Esophagus squamous epithelium (tissue), 5 donors: ENCODE data around the gene PALM. TPM values are rescaled to one million over a fixed set of nuclear protein-coding genes. Genes with fewer than 3 reads are reported as not detected.

ENCODE experiments used
- DNase-seq: peaks from one replicate; lab custom pipeline; 2025; lab: John Stamatoyannopoulos, UW
- H3K27ac ChIP-seq, 4 donors: fragments of 200-600 bp; sonication (generic); one replicate each; pipeline ENCODE4 v1.5.1; 2016 to 2019; ENCODE audit warnings: mild to moderate bottlenecking in 1 of 4
- H3K27me3 ChIP-seq, 4 donors: fragments of 200-600 bp; sonication (generic); 1 replicate in 3 of 4; 2 replicates in 1 of 4; pipeline versions ENCODE4 v1.5.1 to v1.6.0; 2017 to 2021; ENCODE audit warnings: antibody characterized with exemption in 1 of 4
- H3K36me3 ChIP-seq, 3 donors: fragments of 200-600 bp; sonication (generic); one replicate each; pipeline ENCODE4 v1.5.1; 2016 to 2019
- H3K4me1 ChIP-seq, 3 donors: fragments of 200-600 bp; sonication (generic); one replicate each; pipeline ENCODE4 v1.5.1; 2017 to 2019
- H3K4me3 ChIP-seq, 4 donors: fragments of 200-600 bp; sonication (generic); 1 replicate in 3 of 4; 2 replicates in 1 of 4; pipeline ENCODE4 v1.5.1; 2016 to 2019; ENCODE audit warnings: mild to moderate bottlenecking in 2 of 4, moderate library complexity in 1 of 4
- H3K9me3 ChIP-seq, 3 donors: fragments of 200-600 bp; sonication (generic); one replicate each; pipeline ENCODE4 v1.5.1; 2016 to 2019
- CTCF ChIP-seq, 6 experiments: fragments of 450-650 bp in 4 of 6; fragments of 200-600 bp in 2 of 6; sonication (generic) in 2 of 6; IDR thresholded peaks; one replicate each; pipeline ENCODE4 v1.5.1; 2016 to 2019; ENCODE audit warnings: antibody characterized with exemption in 6 of 6, mild to moderate bottlenecking in 4 of 6, moderate library complexity in 4 of 6
- POLR2A ChIP-seq, 4 donors: fragments of 450-650 bp; IDR thresholded peaks; one replicate each; pipeline ENCODE4 v1.6.1; 2017; ENCODE audit warnings: antibody characterized with exemption in 4 of 4, mild to moderate bottlenecking in 4 of 4, moderate library complexity in 3 of 4
- WGBS, 2 donors: methylation state at CpG; one replicate each; pipeline ENCODE4 v1.1.5; 2018; 5-methylcytosine and 5-hydroxymethylcytosine counted together
- intact Hi-C: fragments of 100-400 bp; cut with DNase I; formaldehyde crosslinking; loops from one replicate; pipeline ENCODE4 v1.15.0; 2022
- total RNA-seq, 4 donors: library from RNA; depleted of rRNA; stranded (reverse); fragments of >200 nt; gene quantifications; one replicate each; pipeline ENCODE4 v1.1.0, GENCODE V29; 2016
- donor health status: DM: yes; HTN: yes; CAD: no.

PALM gene, protein sequence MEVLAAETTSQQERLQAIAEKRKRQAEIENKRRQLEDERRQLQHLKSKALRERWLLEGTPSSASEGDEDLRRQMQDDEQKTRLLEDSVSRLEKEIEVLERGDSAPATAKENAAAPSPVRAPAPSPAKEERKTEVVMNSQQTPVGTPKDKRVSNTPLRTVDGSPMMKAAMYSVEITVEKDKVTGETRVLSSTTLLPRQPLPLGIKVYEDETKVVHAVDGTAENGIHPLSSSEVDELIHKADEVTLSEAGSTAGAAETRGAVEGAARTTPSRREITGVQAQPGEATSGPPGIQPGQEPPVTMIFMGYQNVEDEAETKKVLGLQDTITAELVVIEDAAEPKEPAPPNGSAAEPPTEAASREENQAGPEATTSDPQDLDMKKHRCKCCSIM
- 10 to 100 TPM in 1 of 4 donors, 1 to 10 TPM in 3; 2.6 to 19.3 (median 6.5) TPM for total RNA-seq

GRCh38 chr19:708154-709143 is at the start of gene PALM:
PALM (plus strand) TSS chr19:708935; CDS start chr19:709147, 212 bp downstream.
- intact Hi-C loops = no loop called here
- Histone ChIP-seq H3K36me3 (no peaks in the 10 kb centered on the region), H3K4me1 (peaks cover 16 to 52% (median 26%) of the 10 kb centered on the region in 3 donors), H3K4me3 (peak within 1 kb of the TSS; percentile 43 to 89 (median 62)), H3K9me3 (no peaks in the 10 kb centered on the region), H3K27ac (peak within 1 kb of the TSS; percentile 57 to 92 (median 82)), H3K27me3 (peaks cover 0 to 45% (median 0%) of the 10 kb centered on the region in 4 donors)
- TF ChIP-seq POLR2A (IDR thresholded peaks at IDR 0.05) (no peak), CTCF (IDR thresholded peaks at IDR 0.05) (no peak)
- 20% methylated on average over 1 to 8 of the region's 93 CpGs for WGBS, 2 donors
- no peak for DNase-seq

DNA sequence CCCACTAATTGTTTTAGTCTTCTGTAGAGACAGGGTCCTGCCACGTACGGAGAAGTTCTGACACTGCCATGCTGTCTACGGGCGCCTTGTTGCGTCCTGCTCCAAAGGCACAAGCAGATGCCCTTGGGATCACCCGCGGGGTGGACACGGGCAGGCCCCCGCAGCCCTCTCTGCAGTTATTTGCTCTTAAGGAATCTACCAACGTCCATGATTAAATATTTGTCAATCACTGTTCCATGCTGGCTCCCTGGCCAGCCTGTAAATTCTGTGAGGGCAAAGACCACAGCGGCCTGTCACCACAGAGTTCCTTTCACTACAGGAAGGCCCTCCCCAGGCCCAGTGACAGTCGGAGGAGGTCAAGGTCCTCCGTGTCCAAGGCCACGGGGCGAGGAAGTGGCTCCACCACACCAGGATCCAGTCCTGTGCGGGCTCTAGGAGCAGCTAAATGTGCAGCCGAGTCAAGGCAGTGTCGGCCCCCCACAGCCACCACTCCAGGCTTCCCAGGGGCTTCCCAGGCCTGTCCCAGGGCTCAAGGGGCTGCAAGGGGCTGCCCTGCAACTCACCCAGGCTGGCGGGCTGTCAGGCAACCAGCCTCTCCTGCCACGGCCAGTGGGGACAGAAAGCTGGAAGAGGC is 47.8 kb upstream of the PALM start:
- WGBS, 2 donors = 27 to 40% methylated on average over 5 to 8 of the region's 20 CpGs
- H3K9me3 ChIP-seq = no peaks in the 10 kb centered on the region

DNA sequence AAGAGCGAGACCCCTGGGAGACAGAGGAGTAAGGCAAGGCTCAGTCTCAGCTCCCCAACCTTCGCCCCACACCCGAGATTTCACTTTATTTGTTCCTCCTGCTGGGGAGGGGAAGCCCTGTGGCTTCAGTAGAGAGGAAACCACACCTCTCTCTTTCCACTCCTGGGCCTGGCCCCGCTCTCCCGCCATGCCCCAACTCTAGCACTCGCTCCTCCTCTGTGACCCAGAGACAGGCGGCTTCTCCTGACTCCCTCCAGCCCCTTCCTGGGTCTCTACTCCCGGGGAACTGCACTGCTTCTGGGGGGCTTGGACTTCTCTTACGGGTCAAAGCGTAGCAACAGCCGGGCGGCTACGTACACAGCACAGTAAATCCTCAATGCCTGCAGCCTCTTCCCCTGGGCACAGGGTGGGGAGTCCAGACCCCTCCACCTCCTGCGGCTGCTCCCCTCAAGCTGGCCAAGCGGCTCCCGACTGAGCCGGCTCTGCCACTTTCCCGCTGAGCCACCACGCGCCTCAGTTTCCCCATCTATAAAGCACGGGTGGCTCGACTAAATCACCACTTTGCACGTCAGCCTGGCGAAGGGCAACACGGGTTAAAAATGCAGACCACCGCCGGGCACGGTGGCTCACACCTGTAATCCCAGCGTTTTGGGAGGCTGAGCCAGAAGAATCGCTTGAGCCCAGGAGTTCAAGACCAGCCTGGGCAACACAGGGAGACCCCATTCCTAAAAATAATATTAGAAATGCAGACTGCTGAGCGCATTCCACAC is 47.1 kb upstream of the PALM start:
- Histone ChIP-seq H3K27me3 (no peaks in the 10 kb centered on the region), H3K4me1 (peaks cover 52 to 78% (median 61%) of the 10 kb centered on the region in 3 donors), H3K4me3 (peak overlapping the region; percentile 85 to 100 (median 98)), H3K9me3 (no peaks in the 10 kb centered on the region), H3K27ac (peak overlapping the region; percentile 93 to 99 (median 98)), H3K36me3 (peaks cover 0 to 21% (median 0%) of the 10 kb centered on the region in 3 donors)
- DNase-seq = no peak
- intact Hi-C loops = no loop called here
- TF ChIP-seq CTCF (IDR thresholded peaks at IDR 0.05) = no peak
- TF ChIP-seq POLR2A (IDR thresholded peaks at IDR 0.05) = peak in 1 of 4 donors; percentile 5
- 2 to 14% methylated on average over 12 to 13 of the region's 31 CpGs for WGBS, 2 donors

More for the DNA sequence above, 47.8 kb upstream of the PALM start:
- TF ChIP-seq CTCF (IDR thresholded peaks at IDR 0.05) = no peak
- no peak for DNase-seq
- Histone ChIP-seq H3K27ac (peak overlapping the region; percentile 93 to 99 (median 98)), H3K36me3 (peaks cover 0 to 27% (median 0%) of the 10 kb centered on the region in 3 donors), H3K4me3 (peak overlapping the region; percentile 85 to 100 (median 98)), H3K4me1 (peaks cover 52 to 85% (median 61%) of the 10 kb centered on the region in 3 donors), H3K27me3 (no peaks in the 10 kb centered on the region)
- intact Hi-C loops = no loop called here

DNA sequence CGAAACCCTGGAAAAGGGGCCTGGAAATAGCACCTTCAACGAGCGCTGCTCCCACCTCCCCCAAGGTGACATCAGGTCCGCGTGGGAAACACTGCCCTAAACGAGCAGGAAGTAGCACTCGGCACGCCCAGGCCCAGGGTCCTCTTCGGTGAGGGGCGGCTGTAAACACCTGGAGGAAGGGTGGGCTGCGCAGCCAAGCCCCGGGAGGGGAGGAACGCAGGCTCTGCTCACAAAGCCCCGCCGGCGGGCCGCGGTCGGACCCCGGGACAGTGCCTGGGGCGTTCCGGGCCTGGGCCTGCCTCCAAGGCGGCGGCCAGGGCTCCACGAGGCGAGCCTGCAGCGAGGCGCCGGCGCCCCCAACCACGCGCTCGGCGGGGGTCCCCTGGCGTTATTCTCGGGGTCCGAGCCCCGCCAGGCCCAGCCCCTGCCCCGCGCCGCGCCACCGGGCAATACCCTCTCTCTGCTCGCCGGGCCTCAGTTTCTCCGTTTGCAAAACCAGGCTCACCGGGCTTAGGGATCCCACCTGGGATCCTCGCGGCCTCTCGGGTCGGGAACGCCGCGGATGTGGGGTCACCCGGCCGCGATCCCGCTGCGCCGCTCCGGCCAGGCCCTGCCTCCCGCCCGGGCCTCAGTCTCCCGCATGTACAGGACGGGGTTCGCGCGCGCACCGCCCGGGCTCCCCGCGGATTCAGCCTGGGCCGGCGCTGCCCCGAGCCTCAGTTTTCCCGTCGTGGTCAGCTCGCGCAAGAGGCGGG is 46.4 kb upstream of the PALM start:
- WGBS, 2 donors = 0 to 1% methylated on average over 5 to 13 of the region's 81 CpGs
- intact Hi-C loops = no loop called here
- DNase-seq = no peak
- peak overlapping the region; percentile 93 to 99 (median 98) for H3K27ac ChIP-seq
- TF ChIP-seq CTCF (IDR thresholded peaks at IDR 0.05) (no peak), POLR2A (IDR thresholded peaks at IDR 0.05) (peak in 1 of 4 donors; percentile 41)
- H3K36me3 ChIP-seq = peaks cover 0 to 13% (median 0%) of the 10 kb centered on the region in 3 donors
- peak overlapping the region; percentile 85 to 100 (median 98) for H3K4me3 ChIP-seq
- no peaks in the 10 kb centered on the region for H3K27me3 ChIP-seq
- H3K9me3 ChIP-seq = no peaks in the 10 kb centered on the region
- peaks cover 52 to 70% (median 58%) of the 10 kb centered on the region in 3 donors for H3K4me1 ChIP-seq
